Fibroblast of peridontal ligament (primary cell): ENCODE results near the gene USH2A.

Source experiments
- DNase-seq: peaks from one replicate; pipeline ENCODE4 v3.0.0-alpha.2; 2010; ENCODE audit errors: extremely low read depth

Gene USH2A

GRCh38 chr1:215780641-215781040 is 642.6 kb downstream of the USH2A start:
- no peak for DNase-seq

- no peak for DNase-seq
These were observed 643.1 kb downstream of the USH2A start for GRCh38 chr1:215780139-215780538.

- no peak for DNase-seq
These were observed 643.5 kb downstream of the USH2A start for GRCh38 chr1:215779729-215780128.

GRCh38 chr1:215777370-215777925 is 645.8 kb downstream of the USH2A start:
- peak; percentile 57 for DNase-seq

- DNase-seq: no peak
These were observed 646.9 kb downstream of the USH2A start for GRCh38 chr1:215776336-215776735.

GRCh38 chr1:215772151-215772550 is 651.1 kb downstream of the USH2A start:
- DNase-seq: no peak

- no peak for DNase-seq
These were observed 654.9 kb downstream of the USH2A start for GRCh38 chr1:215768303-215768702.

GRCh38 chr1:215767761-215768160 is 655.5 kb downstream of the USH2A start:
- DNase-seq: no peak

GRCh38 chr1:215766521-215766920 is 656.7 kb downstream of the USH2A start:
- no peak for DNase-seq

- DNase-seq: no peak
These were observed 657.4 kb downstream of the USH2A start for GRCh38 chr1:215765833-215766232.

GRCh38 chr1:215761446-215761845 is 661.8 kb downstream of the USH2A start:
- no peak for DNase-seq

- DNase-seq: no peak
These were observed 669.1 kb downstream of the USH2A start for GRCh38 chr1:215754112-215754511.

- DNase-seq: peak; percentile 73
These were observed 673.8 kb downstream of the USH2A start for GRCh38 chr1:215749414-215749813.

GRCh38 chr1:215748431-215748830 is 674.8 kb downstream of the USH2A start:
- DNase-seq: no peak

- peak; percentile 22 for DNase-seq
These were observed 678.8 kb downstream of the USH2A start for GRCh38 chr1:215744419-215744818.

- DNase-seq: no peak
These were observed 684.2 kb downstream of the USH2A start for GRCh38 chr1:215739025-215739424.

GRCh38 chr1:215731699-215732098 is 691.5 kb downstream of the USH2A start:
- DNase-seq: peak; percentile 58

GRCh38 chr1:215730600-215730999 is 692.6 kb downstream of the USH2A start:
- no peak for DNase-seq

- no peak for DNase-seq
These were observed 695.1 kb downstream of the USH2A start for GRCh38 chr1:215728169-215728568.

GRCh38 chr1:215720126-215720525 is 703.1 kb downstream of the USH2A start:
- peak; percentile 33 for DNase-seq

GRCh38 chr1:215719552-215719951 is 703.7 kb downstream of the USH2A start:
- no peak for DNase-seq

GRCh38 chr1:215718575-215719287 is 704.5 kb downstream of the USH2A start:
- no peak for DNase-seq

- no peak for DNase-seq
These were observed 705.4 kb downstream of the USH2A start for GRCh38 chr1:215717677-215718426.
